ENCODE results near the gene RUNX2.

RUNX2 gene

GRCh38 chr6:45685076-45685475 is 356.9 kb downstream of the RUNX2 start:
- H3K36me3 ChIP-seq (replicated peaks) = no peaks in the 10 kb centered on the region
- no peak for TF ChIP-seq CTCF (IDR thresholded peaks at IDR 0.05; ENCODE audit: low read depth, low read length, missing control alignments)
- in situ Hi-C loops (cut with HindIII; ENCODE audit: low pct_ligation_motif_present, low sequenced_read_pairs) = no loop called here

GRCh38 chr6:45686841-45687569 is 358.9 kb downstream of the RUNX2 start:
- in situ Hi-C loops (cut with HindIII; ENCODE audit: low pct_ligation_motif_present, low sequenced_read_pairs) = no loop called here

More at GRCh38 chr6:45685076-45685475, 356.9 kb downstream of the RUNX2 start:
- Histone ChIP-seq H3K4me3 (ENCODE audit: low read depth, low read length) (no peak overlapping the region), H3K27me3 (replicated peaks) (no peaks in the 10 kb centered on the region), H3K27ac (no peak overlapping the region)
- DNase-seq = no peak

GRCh38 chr6:45687570-45687969 is 359.4 kb downstream of the RUNX2 start:
- DNase-seq = no peak
- Histone ChIP-seq H3K27me3 (replicated peaks) (no peaks in the 10 kb centered on the region), H3K36me3 (replicated peaks) (no peaks in the 10 kb centered on the region), H3K4me3 (ENCODE audit: low read depth, low read length) (no peak overlapping the region), H3K27ac (no peak overlapping the region)
- in situ Hi-C loops (cut with HindIII; ENCODE audit: low pct_ligation_motif_present, low sequenced_read_pairs) = no loop called here
- no peak for TF ChIP-seq CTCF (IDR thresholded peaks at IDR 0.05; ENCODE audit: low read depth, low read length, missing control alignments)

More at GRCh38 chr6:45686841-45687569, 358.9 kb downstream of the RUNX2 start:
- Histone ChIP-seq H3K27ac (no peak overlapping the region), H3K36me3 (replicated peaks) (no peaks in the 10 kb centered on the region), H3K4me3 (ENCODE audit: low read depth, low read length) (no peak overlapping the region), H3K27me3 (replicated peaks) (no peaks in the 10 kb centered on the region)
- no peak for TF ChIP-seq CTCF (IDR thresholded peaks at IDR 0.05; ENCODE audit: low read depth, low read length, missing control alignments)
- DNase-seq = no peak

- in situ Hi-C loops (cut with HindIII; ENCODE audit: low pct_ligation_motif_present, low sequenced_read_pairs) = no loop called here
- Histone ChIP-seq H3K27me3 (replicated peaks) (no peaks in the 10 kb centered on the region), H3K27ac (no peak overlapping the region), H3K36me3 (replicated peaks) (no peaks in the 10 kb centered on the region), H3K4me3 (ENCODE audit: low read depth, low read length) (no peak overlapping the region)
- no peak for DNase-seq
- no peak for TF ChIP-seq CTCF (IDR thresholded peaks at IDR 0.05; ENCODE audit: low read depth, low read length, missing control alignments)
Measured at GRCh38 chr6:45688180-45688579, 360.1 kb downstream of the RUNX2 start.

GRCh38 chr6:45689926-45690615 is 361.9 kb downstream of the RUNX2 start:
- no peak for TF ChIP-seq CTCF (IDR thresholded peaks at IDR 0.05; ENCODE audit: low read depth, low read length, missing control alignments)
- in situ Hi-C loops (cut with HindIII; ENCODE audit: low pct_ligation_motif_present, low sequenced_read_pairs) = no loop called here
- DNase-seq = no peak
- Histone ChIP-seq H3K27me3 (replicated peaks) (no peaks in the 10 kb centered on the region), H3K36me3 (replicated peaks) (no peaks in the 10 kb centered on the region), H3K4me3 (ENCODE audit: low read depth, low read length) (no peak overlapping the region), H3K27ac (no peak overlapping the region)
